HG03039 (cell line): ENCODE measurements around the gene GIMAP2.
"Not testable (repeated sequence)": the region's sequence is repeated elsewhere in the genome, so short reads cannot be mapped to it uniquely, and the experiment has no call there.

Source experiments
- ATAC-seq: cut with Tn5 transposase; IDR thresholded peaks from one replicate; pipeline ENCODE4 v1.9.1; 2021; ENCODE audit warnings: mild to moderate bottlenecking, moderate library complexity; ENCODE audit not compliant: unreplicated experiment

GIMAP2 gene

DNA sequence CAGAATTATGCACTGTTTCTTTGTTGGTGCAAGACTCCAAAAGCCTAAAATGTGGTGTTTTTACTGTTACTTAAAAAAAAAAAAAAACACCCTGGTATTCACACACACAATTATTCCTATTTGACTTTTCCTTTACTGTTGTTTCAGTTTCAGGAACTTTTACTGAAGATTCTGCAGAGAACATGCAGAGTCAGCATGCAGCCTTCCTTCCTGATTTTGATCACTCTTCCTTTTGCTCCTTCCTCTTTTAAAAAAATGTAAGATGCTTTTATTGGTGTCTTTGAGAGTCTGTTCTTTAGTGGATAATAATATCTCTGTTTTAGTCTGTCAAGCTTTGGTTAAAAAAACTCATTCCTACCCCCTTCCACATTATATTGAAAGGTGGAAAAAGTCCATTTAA is 9.2 kb upstream of the GIMAP2 start:
- ATAC-seq = not testable (repeated sequence)

DNA sequence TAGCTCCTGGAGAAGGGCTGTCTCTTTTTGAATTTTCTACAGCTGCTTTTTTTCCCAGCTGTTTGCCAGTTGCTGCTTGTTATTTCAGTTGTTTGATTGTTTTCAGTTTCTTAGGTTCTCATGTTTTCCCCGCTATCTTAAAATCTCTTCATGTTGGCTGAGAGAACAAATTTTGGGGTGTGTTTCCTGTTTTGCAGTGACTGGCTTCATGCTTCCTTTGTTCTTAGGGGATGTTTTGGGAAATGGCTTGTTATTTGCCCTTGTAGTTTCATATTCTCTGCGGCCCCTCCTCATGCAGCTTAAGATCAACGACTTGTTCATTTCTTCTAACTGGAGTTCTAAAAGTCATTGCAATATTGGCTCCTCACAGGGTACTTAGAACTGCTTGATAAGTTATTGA is 8.7 kb upstream of the GIMAP2 start:
- not testable (repeated sequence) for ATAC-seq

DNA sequence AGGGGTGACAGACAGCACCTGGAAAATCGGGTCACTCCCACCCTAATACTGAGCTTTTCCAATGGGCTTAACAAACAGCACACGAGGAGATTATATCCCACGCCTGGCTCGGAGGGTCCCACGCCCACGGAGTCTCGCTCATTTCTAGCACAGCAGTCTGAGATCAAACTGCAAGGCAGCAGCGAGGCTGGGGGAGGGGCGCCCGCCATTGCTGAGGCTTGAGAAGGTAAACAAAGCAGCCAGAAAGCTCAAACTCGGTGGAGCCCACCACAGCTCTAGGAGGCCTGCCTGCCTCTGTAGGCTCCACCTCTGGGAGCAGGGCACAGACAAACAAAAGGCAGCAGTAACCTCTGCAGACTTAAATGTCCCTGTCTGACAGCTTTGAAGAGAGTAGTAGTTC is 6.9 kb upstream of the GIMAP2 start:
- ATAC-seq = not testable (repeated sequence)

DNA sequence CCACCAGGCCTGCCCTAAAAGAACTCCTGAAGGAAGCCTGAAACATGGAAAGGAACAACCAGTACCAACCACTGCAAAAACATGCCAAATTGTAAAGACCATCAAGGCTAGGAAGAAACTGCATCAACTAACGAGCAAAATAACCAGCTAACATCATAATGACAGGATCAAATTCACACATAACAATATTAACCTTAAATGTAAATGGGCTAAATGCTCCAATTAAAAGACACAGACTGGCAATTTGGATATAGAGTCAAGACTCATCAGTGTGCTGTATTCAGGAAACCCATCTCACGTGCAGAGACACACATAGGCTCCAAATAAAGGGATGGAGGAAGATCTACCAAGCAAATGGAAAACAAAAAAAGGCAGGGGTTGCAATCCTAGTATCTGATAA is 5.1 kb upstream of the GIMAP2 start:
- not testable (repeated sequence) for ATAC-seq

DNA sequence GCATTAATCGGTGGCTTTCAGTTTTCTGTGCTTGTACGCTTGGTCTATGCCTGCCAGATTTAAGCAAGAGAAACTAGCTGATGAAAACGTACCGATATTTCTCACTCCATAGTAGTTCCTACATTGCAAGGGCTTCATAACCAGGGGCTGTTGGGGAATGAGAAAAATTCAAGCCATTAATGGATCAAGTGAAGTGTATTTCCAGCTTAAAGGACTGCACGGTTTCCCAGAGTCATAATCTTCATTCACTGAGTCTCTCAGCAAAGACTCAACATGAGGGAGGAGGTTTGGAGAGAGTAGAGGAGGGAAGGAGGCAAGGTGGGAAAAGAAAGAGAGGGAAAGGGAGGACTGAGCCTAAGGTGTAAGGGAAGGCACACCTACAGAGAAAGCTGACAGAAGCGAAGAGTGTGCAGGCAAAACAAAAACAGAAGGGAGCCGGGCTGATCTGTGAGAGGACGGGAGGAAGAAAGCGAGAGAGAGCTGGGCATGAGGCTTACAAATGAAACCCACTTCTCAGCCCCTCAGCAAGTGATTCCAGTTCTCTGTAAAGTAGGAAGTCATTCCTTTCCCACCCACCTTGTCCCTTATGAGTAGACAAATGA is 625 bp downstream of the GIMAP2 start:
- ATAC-seq = no peak

DNA sequence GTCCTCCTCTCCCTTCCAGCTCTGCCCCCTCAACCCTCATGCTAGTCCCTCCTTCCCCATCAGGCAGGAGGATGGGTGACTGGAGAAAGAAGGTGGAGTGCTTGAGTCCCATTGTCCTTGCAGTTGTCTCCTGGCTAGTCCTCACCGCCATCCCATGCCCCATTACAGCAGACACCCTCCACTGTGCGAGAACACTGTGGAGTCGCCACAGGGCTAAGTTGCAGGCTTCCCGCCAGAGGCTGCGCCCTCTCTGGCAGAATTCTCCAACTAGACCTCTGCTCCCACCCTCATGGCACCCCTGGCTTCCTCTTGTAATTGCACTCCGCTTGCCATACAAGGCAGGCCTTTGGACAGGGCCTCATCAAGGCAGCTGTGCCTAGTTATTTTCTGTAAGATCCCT is 3.1 kb downstream of the GIMAP2 start:
- no peak for ATAC-seq

DNA sequence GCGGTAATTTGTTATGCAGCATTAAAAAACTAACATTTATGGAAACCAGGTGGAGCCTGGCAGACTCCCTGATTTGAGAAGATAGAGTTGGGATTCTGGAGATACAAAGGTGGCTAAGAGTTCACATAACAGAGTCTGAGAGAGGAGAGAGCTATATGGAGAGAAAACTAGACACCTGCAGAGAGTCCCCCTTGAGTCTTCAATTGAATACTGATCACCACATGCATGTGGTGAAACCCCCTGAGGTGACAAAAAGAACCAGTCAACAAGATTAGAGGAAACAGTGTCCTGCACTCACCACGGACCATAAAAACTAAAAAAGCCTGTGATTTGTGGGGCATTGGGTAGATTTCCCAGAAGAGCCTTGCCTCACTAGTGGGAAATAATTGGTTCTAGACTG is 10.1 kb downstream of the GIMAP2 start:
- no peak for ATAC-seq

DNA sequence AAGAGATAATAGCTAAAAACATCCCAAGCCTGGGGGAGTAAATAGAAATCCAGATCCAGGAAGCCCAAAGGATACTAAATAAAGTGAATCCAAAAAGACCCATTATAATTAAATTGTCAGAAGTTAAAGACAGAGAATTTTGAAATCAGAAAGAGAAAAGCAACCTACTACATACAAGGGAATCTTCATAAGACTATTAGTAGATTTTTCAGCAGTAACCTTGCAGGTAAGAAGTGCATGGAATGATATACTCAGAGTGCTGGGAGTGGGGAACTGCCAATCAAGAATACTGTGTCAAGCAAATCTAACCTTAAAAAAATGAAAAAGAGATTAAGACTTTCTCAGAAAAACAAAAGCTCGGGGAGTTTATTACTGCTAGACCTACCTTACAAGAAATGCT is 17.7 kb downstream of the GIMAP2 start:
- no peak for ATAC-seq

DNA sequence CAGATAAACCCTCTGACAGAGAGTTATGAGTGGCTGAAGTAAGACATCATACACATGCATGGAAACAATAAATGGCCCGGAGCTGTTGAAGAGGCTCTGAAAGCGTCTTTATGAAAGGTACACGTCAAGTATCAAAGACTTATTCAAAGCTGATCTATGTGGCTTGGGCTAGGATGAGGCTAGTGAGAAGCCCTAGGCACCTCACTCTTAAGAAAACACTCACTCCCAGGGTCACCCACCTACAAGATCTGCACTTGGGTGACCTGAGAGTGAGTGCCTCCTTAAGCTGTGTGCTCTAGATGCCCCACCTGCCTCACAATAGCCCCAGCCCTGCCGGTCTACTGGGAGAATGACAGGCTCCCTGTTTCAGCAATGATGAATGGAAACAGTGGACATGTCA is 29.8 kb downstream of the GIMAP2 start:
- ATAC-seq = no peak

DNA sequence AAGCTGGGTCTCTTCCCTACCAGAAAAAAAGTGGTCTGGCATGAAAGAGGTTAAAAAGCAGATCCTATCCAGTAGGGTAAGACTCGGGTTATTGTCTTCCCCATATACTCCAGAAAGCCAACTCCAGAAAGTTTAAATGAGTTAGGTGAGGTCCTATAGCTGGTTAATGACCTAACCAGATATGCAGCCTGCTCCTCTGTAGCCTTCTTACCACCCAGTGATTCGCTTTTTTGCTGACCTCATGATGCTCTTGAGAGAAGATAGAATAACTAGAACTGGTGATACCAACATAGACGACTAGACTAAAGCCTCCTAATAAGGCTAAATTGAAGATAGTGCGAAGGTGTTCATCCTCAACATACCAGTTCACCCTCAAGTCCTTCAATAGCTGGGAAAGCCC is 30.2 kb downstream of the GIMAP2 start:
- no peak for ATAC-seq

DNA sequence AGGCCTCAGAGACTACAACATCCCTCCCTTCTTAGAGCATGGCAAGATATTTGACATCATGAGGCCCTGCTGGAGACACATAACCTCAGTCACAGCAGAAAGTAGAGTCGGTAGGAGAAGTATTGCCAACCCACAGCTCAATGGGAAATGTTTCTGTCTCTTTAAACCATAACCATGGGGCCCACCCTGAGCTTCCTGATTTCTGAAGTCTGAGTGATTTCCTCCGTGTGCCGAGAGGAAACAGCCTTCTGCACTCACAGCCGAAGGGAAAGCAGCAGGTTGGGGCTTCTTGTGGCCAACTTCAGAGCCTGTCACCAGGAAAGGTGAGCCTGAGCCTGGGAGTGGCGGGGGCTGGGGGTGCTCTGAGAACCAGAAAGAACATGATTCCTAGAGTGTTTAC is 30.9 kb downstream of the GIMAP2 start, which contains the start of gene GIMAP1:
Gene GIMAP1 (plus strand): TSS at position 246 of the 400 bp plus-strand sequence. CDS start 2,435 bp downstream, outside the sequence.
- ATAC-seq = no peak

DNA sequence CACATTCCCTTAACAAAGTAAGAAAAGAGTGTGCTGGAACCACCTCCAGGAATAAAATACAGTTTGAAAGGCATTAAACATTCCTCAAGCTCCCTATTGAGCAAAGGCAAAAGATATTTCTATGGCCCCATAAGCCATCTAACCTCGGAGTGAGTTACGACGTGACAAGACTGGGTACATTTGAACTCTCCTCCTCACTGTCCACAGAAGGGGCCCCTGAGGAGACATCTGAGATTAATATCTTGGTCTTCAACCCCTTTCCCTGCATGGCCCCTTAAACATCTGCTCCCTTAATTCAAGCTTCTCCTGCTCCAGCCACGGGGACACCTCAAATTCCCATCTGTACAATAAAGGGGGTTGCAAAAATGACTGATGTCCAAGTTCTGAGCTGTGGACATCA is 31.4 kb downstream of the GIMAP2 start:
- ATAC-seq = no peak

DNA sequence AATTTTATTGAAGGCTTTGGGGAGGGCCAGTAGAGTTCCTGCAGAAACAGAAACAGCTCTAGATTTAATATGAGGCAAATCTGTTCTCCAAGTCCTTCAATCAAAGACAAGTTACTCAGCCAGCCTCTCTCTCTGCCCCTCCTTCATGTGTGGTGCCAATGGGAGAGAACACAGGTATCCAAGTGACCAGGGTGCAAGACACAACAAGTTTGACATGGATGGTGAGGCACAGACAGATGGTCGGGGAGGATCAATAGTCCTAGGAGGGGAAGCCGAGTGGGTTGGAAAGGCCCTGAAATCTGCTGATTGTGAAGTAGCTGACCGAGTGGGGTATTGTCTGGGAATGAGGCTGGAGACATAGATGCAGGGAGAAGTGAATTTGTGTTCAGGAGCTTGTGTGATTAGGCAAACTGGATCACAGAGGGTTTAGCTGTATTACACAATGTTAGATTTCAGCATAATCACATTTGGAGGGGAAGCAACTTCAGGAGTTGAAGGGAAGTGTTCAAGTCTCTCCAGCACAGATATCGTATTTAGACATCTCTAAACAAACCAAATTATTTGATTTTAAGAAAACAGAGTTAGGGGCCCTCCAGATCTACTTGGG is 32.4 kb downstream of the GIMAP2 start:
- ATAC-seq = no peak

DNA sequence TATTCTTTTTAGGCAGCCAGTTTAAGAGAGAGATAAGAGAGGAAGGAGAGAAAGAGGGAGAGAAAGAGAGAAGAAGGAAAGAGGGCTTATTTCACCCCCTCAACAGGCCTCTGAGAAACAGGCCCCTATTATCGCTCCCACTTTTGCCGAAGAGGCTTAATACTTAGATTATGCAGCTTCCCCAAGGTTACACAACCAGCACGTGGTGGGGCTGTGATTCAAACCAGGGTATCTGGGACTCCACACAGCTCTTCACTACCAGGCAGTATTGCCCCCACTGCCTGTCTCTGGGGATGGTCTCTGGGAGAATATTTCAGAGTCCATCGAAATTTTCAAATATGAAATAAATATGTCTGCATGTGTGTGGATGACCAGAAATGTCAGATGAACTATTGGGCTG is 33.9 kb downstream of the GIMAP2 start:
- no peak for ATAC-seq

DNA sequence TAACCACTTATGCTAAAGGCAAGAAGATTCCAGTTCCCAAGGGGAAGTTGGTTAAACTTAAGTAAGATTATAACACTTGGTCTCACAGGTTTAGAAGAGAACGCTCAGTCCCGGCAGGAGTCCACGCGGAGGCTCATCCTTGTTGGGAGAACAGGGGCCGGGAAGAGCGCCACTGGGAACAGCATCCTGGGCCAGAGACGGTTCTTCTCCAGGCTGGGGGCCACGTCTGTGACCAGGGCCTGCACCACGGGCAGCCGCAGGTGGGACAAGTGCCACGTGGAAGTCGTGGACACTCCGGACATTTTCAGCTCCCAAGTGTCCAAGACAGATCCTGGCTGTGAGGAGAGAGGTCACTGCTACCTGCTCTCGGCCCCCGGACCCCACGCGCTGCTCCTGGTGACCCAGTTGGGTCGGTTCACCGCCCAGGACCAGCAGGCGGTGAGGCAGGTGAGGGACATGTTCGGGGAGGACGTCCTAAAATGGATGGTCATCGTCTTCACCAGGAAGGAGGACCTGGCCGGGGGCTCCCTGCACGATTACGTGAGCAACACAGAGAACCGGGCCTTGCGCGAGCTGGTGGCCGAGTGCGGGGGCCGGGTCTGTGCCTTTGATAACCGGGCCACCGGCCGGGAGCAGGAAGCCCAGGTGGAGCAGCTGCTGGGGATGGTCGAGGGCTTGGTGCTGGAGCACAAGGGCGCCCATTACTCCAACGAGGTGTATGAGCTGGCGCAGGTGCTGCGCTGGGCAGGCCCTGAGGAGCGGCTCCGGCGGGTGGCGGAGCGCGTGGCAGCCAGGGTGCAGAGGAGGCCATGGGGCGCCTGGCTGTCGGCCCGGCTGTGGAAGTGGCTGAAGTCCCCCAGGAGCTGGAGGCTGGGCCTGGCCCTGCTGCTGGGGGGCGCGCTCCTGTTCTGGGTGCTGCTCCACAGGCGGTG is 34.7 kb downstream of the GIMAP2 start:
- no peak for ATAC-seq

DNA sequence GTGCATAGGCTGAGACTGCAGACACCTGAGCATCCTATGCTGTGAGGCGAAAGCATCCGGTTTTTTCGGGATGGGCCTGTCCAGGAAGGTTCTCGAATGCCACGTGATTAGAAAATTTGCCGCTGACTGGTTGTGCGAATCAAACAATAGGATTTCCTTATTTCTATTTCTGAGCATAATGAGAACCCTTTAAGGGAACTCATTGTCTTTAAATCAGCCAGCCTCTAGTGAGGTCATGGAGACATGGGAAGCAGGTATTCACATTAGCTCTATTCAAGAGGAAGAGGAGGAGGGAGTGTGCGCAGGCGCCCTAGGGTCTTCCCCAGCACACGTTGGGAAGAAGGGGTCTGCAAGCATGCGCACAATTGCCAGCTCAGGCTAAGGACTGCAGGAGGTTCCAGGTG is 36.5 kb downstream of the GIMAP2 start:
- ATAC-seq = no peak

DNA sequence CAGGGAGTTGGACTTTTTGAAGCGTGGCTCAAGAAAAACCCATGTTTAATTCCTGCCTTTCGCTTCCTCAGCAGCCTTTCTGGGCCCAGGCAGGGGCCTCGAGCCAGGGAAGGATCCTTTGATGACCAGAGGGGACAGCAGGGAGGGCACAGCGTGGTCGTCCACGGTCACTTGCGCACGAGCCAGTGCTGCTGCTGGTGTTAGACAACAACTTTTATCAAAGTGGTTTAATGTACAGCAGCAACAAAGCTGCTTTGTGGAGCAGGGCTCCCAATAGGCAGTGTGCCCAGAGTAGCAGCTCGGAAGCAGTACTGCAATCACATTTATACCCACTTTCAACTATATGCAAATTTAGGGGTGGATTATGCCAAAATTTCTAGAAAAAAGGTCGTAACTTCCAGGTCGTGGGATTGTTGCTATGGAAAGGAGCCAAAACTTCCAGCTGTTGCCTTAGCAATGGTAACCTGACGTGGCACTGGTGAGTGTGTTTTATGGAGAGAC is 37.0 kb downstream of the GIMAP2 start:
- no peak for ATAC-seq

DNA sequence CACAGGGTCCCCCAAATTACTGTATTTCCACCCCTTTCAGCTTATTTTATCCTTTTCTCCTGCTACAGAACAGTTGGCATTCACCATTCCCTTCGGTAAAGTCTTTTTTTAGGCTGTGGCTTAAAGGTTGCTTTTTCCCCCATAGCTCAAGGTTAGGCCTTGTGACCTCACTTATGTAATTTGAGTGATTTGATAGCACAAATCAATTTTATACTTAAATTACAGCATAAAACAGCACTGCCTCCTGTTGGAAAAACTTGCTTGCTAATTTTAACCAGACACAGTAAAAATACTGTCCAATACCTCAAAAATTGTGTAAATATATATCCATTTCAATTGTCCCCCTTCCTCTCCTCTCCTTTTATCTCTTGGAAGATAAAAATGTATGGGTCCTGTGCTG is 38.0 kb downstream of the GIMAP2 start:
- ATAC-seq = no peak

DNA sequence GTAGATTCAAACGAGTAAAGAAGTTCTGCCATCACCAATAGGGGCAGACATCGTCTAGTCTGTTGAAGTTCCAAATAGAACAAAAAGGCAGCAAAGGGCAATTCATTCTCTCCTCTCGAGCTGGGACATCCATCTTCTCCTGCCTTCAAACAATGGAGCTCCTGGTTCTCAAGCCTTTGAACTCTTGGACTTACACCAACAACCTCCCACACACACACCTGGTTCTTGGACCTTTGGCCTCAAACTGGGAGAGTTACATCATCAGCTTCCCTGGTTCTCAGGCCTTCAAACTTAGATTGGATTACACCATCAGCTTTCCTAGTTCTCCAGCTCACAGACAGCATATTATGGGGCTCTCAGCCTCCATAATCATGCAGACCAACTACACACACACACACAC is 41.9 kb downstream of the GIMAP2 start:
- no peak for ATAC-seq

DNA sequence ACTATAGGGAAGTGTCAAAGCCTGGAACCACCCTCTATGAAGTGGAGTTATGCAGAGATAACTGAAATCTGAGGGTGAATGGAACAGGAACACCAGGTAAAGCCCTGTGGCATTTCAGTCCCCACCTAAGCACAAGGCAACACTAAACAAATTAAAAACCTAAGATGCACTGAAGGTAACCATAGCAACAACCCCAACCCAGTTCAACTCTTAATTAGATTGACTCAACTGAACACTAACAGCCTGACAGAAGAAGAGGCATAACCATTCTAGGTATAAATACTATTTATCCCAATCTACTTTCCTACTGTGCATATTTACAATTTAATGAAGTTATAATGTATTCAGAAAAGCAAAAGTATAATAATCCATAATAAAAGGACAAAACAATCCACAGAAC is 42.5 kb downstream of the GIMAP2 start:
- no peak for ATAC-seq

DNA sequence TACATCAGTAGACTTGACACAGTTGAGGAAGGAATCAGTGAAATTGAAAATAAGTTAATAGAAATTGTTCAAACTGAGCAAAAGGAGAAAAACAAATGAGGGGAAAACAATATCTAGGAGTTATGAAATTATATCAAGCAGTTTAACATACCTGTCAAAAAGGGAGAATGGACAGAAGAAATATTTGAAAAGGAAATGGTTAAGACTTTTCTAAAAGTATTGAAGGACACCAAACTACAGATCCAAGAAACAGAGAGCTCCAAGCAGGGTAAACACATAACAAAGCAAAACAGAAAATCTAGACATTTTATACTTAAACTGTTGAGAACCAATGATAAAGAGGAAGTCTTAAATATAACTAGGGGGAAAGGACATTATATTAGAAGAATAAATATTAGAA is 43.1 kb downstream of the GIMAP2 start:
- no peak for ATAC-seq

DNA sequence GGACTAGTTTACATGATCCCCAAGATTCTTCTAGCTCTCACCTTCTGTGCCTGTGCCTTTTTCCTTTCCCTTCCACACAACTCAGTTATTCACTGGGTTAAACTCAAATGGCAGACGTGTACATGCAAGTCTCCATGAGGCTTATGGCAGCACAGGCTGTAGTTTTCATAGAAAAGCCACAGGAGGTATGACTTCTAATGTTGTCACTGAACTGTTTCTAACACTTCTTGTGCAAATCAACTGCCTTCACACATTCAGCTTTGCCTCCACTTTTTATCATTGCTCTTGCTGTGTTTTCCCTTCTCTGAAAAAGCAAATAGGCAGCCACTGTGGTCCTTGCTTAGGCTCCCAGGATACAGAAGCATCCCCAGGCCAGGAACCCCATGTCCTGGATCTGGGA is 46.4 kb downstream of the GIMAP2 start:
- ATAC-seq = no peak
